ENCODE measurements around the gene CHRM4.

DNA sequence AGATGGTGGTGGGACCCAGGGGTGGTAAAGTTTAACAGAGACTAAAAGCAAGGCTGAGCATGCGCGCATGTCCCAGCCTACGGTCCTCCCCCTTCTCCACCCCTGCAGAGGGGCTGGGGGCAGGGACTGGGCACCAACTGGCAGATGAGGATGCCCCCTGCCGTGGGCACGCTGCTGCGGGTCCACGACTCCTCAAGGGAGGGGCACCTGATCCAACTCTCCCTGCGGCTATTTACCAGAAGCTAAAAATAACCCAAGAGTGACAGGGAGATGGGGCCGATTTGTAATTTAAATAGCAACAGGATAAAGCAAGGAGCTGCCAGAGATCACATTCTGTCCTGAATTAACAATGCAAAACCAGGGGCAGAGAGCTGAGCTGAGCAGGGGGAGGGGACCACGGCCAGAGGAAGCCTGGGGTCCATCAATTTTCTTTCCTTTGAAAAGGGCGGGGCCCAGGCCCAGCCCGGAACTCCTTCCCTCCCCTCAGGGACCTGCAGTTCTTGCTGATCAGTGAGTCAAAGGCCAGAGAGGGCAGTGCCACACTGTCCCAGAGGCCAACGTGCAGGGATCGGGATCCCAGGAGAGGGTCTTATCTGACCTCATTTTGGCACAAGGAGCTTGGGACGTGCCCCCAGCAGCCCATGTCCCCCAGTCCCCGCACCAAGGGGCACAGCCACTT is 52.4 kb downstream of the CHRM4 start:
- TF ChIP-seq GATA2 (IDR thresholded peaks at IDR 0.05; ENCODE audit: low read depth, low read length) (no peak), GATA3 (IDR thresholded peaks at IDR 0.05; ENCODE audit: low read depth, low read length) (no peak)

All from SH-SY5Y (cell line).